Glutamatergic neuron (in vitro differentiated cells): ENCODE results near the gene DUSP2. TPM values are rescaled to one million over a fixed set of nuclear protein-coding genes. Genes with fewer than 3 reads are reported as not detected.

Source experiments
- DNase-seq: peaks from one replicate; pipeline ENCODE4 v3.0.0; 2022
- H3K27ac Mint-ChIP-seq: one replicate; pipeline ENCODE4 v1.8.0; 2020; ENCODE audit warnings: mild to moderate bottlenecking, mixed read lengths, inconsistent platforms; ENCODE audit not compliant: unreplicated experiment
- H3K27me3 Mint-ChIP-seq: one replicate; pipeline ENCODE4 v1.8.0; 2020; ENCODE audit warnings: mild to moderate bottlenecking, moderate library complexity, mixed read lengths, inconsistent platforms; ENCODE audit not compliant: unreplicated experiment
- H3K36me3 Mint-ChIP-seq: one replicate; pipeline ENCODE4 v1.8.0; 2020; ENCODE audit warnings: mild to moderate bottlenecking, mixed read lengths, inconsistent platforms; ENCODE audit not compliant: unreplicated experiment
- H3K4me1 Mint-ChIP-seq: one replicate; pipeline ENCODE4 v1.8.0; 2020; ENCODE audit warnings: mild to moderate bottlenecking, low read depth, mixed read lengths, inconsistent platforms; ENCODE audit not compliant: unreplicated experiment
- H3K4me3 Mint-ChIP-seq: one replicate; pipeline ENCODE4 v1.8.0; 2020; ENCODE audit warnings: mild to moderate bottlenecking, mixed read lengths, inconsistent platforms; ENCODE audit not compliant: unreplicated experiment
- H3K9me3 Mint-ChIP-seq: one replicate; pipeline ENCODE4 v1.8.0; 2020; ENCODE audit warnings: mild to moderate bottlenecking, moderate library complexity, mixed read lengths, inconsistent platforms; ENCODE audit not compliant: unreplicated experiment
- CTCF ChIP-seq: fragments of 200-600 bp; sonication (generic); IDR thresholded peaks from one replicate; pipeline ENCODE4 v1.5.0; 2021; ENCODE audit not compliant: partially characterized antibody, unreplicated experiment
- total RNA-seq: library from RNA; stranded (reverse); fragmentation: NEBNext Ultra II Directional; extraction: Animal tissue kit (Norgen Biotek cat#: 25700); gene quantifications from one replicate; pipeline ENCODE4 v1.2.1, GENCODE V29; 2021; ENCODE audit not compliant: unreplicated experiment

The DUSP2 gene
- total RNA-seq, 1 donor from 2014 or later, result 0.34 TPM

- Mint-ChIP-seq H3K27me3 (peaks cover 14% of the 10 kb centered on the region), H3K4me3 (no peak overlapping the region), H3K9me3 (peaks cover 5% of the 10 kb centered on the region), H3K36me3 (peaks cover 10% of the 10 kb centered on the region), H3K4me1 (peaks cover 2% of the 10 kb centered on the region), H3K27ac (no peak overlapping the region)
- no peak for DNase-seq
- TF ChIP-seq CTCF, result no peak
These were observed 24.2 kb downstream of the DUSP2 start for GRCh38 chr2:96120991-96121390.

- no peak for TF ChIP-seq CTCF
- Mint-ChIP-seq H3K27ac (no peak overlapping the region), H3K27me3 (peaks cover 21% of the 10 kb centered on the region), H3K36me3 (peaks cover 14% of the 10 kb centered on the region), H3K4me3 (no peak overlapping the region), H3K4me1 (peaks cover 2% of the 10 kb centered on the region), H3K9me3 (peaks cover 10% of the 10 kb centered on the region)
- no peak for DNase-seq
These were observed 25.0 kb downstream of the DUSP2 start for GRCh38 chr2:96120091-96120720.

GRCh38 chr2:96119389-96119751 lies 25.9 kb downstream of the DUSP2 start:
- DNase-seq, result no peak
- TF ChIP-seq CTCF, result no peak
- Mint-ChIP-seq H3K4me1 (peaks cover 2% of the 10 kb centered on the region), H3K27me3 (peaks cover 21% of the 10 kb centered on the region), H3K4me3 (no peak overlapping the region), H3K36me3 (peaks cover 12% of the 10 kb centered on the region), H3K27ac (no peak overlapping the region), H3K9me3 (peaks cover 11% of the 10 kb centered on the region)

DNA sequence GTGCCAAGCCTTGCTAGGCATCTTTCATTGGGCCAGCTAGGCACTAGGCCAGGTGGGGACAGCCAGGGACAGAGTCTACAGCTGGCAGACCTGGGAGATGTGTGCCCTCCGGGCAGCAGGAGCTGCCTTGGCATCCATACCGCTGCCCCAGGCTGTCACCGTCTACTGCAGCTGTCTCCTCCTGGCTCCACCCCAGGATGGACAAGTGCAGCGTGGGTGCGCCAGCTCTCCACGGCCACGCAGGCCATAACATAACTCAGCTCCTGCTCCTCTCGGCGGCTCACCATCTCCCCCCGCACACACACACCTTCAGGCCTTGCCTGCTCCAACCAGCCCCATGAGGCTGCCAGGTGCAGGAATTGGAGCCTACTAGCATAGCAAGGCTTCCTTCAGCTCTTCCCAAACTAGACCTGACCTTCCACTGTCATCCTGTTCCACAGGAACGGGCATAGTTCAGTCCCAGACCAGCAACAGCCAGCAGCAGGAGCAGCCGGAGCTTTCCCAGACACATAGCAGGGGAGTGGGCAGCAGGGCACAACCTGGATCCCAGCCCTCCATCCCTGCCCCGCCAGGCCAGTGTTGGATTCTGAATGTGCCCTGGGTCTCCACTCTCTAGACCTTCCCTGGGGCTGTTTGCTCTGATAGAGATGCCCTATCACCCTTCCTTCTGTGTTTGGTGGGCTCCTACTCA lies 26.4 kb downstream of the DUSP2 start:
- H3K4me3 Mint-ChIP-seq, result no peak overlapping the region

More for the DNA sequence above, 26.4 kb downstream of the DUSP2 start:
- TF ChIP-seq CTCF, result no peak
- Mint-ChIP-seq H3K36me3 (peaks cover 12% of the 10 kb centered on the region), H3K4me1 (peaks cover 2% of the 10 kb centered on the region), H3K9me3 (peaks cover 10% of the 10 kb centered on the region), H3K27me3 (peaks cover 21% of the 10 kb centered on the region), H3K27ac (no peak overlapping the region)
- no peak for DNase-seq
